Astrocyte (in vitro differentiated cells and primary cell): Measurements from ENCODE around the gene FUZ.

Source experiments
- EZH2 ChIP-seq: IDR thresholded peaks from 2 replicates; pipeline ENCODE4 v1.6.1; 2012; ENCODE audit warnings: mild to moderate bottlenecking, low read length, inconsistent platforms; ENCODE audit not compliant: insufficient read depth
- TF ChIP-seq, protein P1 (sequence below): IDR thresholded peaks from 2 replicates; pipeline ENCODE4 v1.5.1; 2011; ENCODE audit warnings: low read depth, mild to moderate bottlenecking, inconsistent platforms, low read length, moderate library complexity; ENCODE audit not compliant: insufficient read depth

DNA sequence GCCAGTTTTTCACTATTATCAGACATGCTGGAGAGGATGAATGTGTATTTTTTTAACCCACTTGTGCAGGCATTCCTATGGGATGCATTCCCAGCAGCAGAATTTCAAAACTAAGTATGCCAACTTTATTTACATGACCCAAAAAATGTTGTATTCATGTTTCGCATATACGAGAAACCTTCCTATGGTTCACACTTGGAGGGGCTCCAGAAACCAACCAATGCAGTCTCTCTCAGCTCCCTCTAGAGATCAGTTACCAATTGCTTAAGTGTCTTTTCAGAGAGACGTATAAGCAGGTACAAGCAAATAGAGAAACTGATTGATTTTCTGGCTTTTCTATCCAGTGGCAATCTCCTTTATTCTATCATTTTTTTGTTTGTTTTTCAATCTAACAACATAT is 32.3 kb upstream of the FUZ start:
- TF ChIP-seq, protein P1, sequence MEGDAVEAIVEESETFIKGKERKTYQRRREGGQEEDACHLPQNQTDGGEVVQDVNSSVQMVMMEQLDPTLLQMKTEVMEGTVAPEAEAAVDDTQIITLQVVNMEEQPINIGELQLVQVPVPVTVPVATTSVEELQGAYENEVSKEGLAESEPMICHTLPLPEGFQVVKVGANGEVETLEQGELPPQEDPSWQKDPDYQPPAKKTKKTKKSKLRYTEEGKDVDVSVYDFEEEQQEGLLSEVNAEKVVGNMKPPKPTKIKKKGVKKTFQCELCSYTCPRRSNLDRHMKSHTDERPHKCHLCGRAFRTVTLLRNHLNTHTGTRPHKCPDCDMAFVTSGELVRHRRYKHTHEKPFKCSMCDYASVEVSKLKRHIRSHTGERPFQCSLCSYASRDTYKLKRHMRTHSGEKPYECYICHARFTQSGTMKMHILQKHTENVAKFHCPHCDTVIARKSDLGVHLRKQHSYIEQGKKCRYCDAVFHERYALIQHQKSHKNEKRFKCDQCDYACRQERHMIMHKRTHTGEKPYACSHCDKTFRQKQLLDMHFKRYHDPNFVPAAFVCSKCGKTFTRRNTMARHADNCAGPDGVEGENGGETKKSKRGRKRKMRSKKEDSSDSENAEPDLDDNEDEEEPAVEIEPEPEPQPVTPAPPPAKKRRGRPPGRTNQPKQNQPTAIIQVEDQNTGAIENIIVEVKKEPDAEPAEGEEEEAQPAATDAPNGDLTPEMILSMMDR: no peak
- TF ChIP-seq EZH2: no peak
